Adipose tissue (tissue), 3 donors: ENCODE measurements around the gene GPC3. TPM values are rescaled to one million over a fixed set of nuclear protein-coding genes. Genes with fewer than 3 reads are reported as not detected.

Source experiments
- H3K27ac ChIP-seq: one replicate; pipeline ENCODE4 v1.5.1; 2013; ENCODE audit warnings: low read depth, low read length
- WGBS, 3 donors: extraction: QIAGEN DNeasy Blood & Tissue Kit; methylation state at CpG; one replicate each; pipeline ENCODE4 v1.1.7; 2013; 5-methylcytosine and 5-hydroxymethylcytosine counted together
- polyA plus RNA-seq, 3 donors: library from polyadenylated mRNA; stranded (reverse); fragments of 200-250 nt; gene quantifications; one replicate each; pipeline ENCODE4 v1.2.3, GENCODE V29; 2013
- donor health status: healthy with polysubstance abuse.
- donor health status: Bipolar disorder and iron deficiency.
- donor health status: healthy.

The GPC3 gene
- polyA plus RNA-seq, 3 donors, result 5.0 to 58.6 (median 14.1) TPM

DNA sequence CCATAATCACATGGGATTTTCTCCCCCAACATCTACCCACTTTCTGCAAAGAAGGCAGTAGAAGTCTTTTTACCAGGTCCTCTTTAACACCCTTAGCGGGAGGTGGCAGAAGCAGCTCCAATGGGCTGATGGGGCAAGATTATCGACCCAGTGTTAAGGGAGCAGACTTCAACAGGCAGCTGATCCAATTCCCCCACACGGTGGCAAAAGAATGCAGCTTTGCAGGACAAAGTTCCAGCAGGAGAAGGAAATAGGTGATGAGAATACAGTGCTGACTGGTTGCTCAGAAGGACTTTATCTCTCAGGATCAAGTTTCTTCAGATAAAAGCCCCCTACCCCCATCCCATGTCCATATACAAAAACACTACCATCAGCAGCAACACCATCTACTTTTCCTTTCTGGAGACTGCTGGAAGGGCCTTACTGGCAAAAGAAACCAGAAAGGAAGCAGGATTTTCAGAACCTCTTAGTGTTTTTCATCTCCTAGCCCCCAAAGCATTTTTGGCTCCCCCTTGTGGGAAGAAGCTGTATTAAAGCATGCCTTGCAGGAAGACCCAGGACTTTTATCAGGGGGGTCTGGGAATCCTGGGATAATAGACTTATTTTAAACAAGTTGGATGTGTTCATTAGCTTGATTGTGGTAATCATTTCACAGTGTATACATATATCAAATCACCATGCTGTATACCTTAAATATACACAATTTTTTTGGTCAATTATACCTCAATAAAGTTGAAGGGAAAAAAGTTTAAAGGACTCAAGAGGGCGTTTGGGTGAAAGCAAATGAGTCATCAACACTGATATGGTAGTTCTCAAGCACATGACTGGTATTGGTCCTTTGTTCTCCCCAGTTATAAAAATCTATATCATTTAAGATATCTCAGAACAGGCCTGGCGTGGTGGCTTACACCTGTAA, 146.4 kb downstream of the GPC3 start:
- H3K27ac ChIP-seq, result no peak overlapping the region
- WGBS, 3 donors, result 38 to 72% (median 62%) methylated on average over 5 of the region's 5 CpGs

DNA sequence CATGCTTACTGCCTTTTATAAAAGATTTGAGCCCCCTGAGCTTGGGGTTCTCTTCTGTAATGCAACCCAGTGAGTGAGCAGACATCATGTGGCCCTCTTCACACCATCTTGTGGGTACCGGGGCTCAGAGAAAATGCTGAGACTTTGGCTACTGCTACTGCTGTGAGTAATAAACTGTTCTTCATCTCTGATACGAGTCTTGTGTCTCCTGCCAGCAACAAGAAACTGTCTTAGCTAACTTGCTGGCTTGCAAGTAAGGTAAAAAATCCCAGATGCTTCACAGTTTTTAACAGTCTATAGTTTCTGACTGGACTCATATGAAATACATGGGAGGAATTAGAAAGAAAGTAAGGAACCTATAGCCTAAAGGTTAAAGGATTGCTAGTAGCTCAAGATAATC, 148.3 kb downstream of the GPC3 start:
- whole genome bisulfite sequencing, 3 donors, result 42 to 69% (median 43%) methylated on average over 2 of the region's 2 CpGs
- no peak overlapping the region for H3K27ac ChIP-seq

DNA sequence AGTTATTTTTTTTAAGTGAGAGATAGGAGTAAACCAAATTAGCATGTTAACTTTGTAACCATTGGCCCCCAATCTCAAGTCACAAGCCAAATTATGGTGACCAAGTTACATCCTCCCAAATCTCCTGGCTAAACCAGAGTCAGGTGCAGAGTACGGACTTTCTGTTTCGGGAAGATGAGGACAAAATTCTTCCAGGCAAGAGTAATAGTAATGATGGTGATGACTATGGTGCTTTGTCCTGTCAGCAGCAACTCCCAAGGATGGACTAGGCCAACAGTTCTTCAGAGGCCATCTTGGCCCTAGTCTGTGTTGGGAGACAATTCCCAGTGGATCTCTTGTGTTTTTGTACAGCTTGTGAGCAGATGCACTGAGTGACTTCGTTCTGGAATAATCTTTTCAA, 148.8 kb downstream of the GPC3 start:
- H3K27ac ChIP-seq, result no peak overlapping the region
- WGBS, 3 donors, result 63 to 86% (median 72%) methylated on average over 3 of the region's 3 CpGs

DNA sequence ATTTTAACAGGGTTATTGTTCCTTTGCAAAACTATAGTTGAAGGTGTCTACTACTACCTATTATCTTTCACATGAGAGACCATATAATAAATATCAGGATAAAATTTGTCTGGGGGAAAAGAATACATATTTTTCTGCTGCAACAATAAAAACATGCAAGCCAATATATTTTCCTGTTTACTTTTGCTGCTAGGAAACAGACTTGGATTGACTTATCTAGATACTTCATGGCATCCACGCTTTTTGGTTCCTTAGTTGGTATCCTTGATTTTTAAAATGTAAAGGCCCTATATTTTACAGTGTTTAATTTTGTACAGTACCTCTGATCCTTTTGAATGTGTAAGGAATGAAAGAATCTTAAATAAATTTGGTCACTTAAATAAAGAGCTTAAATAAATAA, 150.6 kb downstream of the GPC3 start:
- 32 to 81% (median 60%) methylated on average over 1 of the region's 1 CpG for WGBS, 3 donors
- H3K27ac ChIP-seq, result no peak overlapping the region

DNA sequence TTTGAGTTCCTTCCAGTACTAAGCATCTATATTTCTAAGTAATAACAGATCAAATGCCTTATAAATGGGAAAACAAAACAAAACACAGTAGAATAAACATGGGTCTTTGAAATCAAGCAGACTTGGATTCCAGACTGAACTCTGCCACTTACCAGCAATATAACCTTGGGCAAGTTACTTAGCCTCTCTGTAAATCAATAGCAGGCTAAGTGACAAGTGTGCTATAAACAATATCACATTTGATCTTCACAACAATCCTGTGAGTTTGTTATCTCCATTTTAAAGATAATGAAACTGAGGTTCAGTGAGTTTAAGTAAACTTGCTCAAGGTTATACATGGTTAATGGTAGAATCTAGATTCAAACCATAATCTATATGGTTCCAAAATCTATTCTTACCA, 165.8 kb downstream of the GPC3 start:
- H3K27ac ChIP-seq, result no peak overlapping the region

DNA sequence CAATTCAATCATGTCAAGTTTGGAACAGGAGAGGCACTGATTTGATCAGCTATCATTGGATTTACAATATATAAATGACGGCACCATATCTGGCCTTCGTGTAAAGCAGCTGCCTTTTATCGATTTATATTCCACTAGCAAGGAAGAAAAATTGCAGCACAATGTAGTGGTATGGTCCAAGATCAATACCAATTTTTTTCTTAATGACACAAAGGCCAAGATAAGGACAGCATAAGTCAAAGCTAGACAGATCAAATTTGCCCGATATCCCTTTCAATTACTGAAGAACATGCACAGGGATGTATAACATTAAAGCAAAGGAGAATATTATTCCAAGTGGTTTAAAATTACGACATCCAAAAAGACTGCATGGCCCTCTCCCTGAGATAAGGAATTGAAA, 167.4 kb downstream of the GPC3 start:
- 31 to 96% (median 81%) methylated on average over 5 of the region's 5 CpGs for WGBS, 3 donors
- no peak overlapping the region for H3K27ac ChIP-seq

DNA sequence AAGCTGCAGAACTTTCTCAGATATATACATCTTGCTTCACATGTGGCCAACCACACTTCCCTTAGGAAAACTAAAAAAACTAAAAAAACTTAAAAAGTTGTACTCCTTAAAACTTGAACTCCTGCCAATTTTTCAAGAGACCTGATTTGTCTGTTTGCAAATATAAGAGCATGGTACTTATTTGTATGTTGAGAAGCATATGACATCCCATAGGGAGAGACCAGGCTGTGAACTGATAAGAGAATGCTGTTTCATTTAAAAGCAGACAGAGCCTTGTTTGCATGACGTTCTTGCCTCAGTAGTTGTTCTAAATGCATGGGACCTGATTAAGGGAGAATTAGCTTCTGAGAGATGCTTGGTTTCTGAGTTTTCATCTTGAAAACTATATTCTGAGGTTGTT, 169.9 kb downstream of the GPC3 start:
- no peak overlapping the region for H3K27ac ChIP-seq
- 59 to 89% (median 63%) methylated on average over 1 of the region's 1 CpG for WGBS, 3 donors

DNA sequence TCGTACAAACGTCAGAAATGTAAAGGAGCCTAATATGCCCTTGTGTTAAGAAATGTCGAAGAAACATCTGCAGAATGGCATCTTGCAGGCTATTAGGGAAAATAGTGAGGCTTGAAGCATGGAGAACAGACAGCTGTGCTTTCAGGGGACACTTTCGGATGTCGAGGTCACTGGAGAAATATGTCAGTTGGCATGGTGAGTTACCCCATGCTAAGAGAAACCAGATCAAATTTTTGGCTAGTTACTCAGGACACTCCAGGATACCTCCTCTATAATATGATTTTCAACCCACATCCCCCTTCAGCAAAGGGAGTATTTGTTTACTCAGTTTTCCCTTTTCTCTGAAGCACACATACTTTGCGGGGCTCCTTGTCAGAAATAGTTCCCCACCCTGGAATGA, 171.4 kb downstream of the GPC3 start:
- 62 to 78% (median 72%) methylated on average over 6 of the region's 6 CpGs for WGBS, 3 donors
- H3K27ac ChIP-seq, result no peak overlapping the region

DNA sequence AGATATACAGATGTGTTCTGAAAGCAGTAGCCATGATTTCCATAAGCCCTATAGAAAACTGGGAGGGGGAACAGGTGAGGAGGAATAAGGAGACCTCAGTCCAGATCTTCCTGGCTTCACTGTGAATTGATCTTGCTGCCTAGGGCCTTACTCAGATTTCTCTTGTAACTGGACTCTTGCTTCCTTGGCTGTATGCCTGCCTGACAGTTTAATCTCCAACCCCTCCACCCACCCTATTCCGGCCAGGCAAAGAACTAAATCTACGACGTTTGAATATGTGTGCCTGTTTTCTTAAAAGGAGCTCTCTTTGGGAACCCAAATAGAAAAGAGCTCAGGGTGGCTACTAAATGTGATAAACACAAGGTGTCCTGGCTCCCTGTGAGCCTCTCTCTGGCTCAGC, 173.0 kb downstream of the GPC3 start:
- H3K27ac ChIP-seq, result no peak overlapping the region

DNA sequence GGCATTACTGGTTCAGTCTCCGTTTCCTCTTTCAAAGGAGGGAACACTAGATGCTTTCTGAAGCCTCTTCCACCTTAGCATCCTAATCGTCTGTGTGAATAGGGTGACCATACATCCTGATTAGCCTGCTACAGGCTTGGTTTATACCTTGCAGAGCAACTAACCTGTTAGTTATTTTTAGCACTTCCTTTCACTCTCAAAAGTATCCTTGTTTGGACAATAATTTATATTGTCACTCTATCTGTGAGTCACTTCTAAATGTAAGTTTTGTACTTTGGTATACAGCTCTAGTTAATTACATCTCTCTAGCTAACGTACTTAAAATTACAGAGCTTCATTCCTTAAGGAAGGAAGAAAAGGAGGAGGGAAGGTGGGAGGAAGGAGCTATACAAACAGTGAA, 174.5 kb downstream of the GPC3 start:
- H3K27ac ChIP-seq, result no peak overlapping the region
- WGBS, 3 donors, result 70 to 95% (median 87%) methylated on average over 3 of the region's 3 CpGs

More for the DNA sequence above, 173.0 kb downstream of the GPC3 start:
- 48 to 54% (median 53%) methylated on average over 3 of the region's 3 CpGs for WGBS, 3 donors

DNA sequence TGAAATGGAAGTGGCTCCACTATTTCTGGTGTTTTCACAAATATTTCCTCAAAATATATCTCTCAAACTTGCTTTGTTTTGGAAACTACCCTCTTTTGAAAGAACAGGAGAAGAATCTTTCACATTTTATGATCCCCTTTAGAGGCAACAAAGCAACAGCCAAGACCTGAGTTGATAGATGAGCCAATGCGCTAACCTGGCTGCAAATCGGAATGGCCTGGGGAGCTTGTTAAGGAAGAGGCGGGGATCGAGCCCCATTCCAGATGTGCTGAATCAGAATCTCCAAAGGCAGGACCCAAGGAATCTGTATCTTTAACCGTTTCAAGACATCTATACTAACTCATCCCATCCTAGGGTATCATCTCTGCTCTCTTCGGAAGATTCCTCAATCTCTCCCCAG, 181.3 kb downstream of the GPC3 start:
- 74 to 94% (median 94%) methylated on average over 6 of the region's 6 CpGs for WGBS, 3 donors
- H3K27ac ChIP-seq, result no peak overlapping the region

DNA sequence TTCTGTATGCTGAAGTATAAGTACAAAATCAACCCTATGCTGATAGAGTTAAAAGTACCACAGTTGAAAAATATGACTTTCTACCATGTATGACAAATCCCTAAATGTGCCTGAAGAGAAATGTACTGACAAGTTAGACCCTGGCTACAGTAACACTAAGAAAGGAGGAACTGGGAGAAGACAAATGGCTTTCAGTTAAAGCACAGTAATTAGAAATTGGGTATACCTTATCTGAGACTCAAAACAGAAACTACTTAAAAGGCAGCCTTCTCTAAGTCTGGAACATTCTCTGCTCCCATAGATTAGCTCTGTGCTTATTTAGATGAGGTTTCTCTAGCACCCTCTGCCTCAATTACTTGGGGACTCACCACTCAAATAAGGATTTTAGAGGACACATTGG, 189.1 kb downstream of the GPC3 start:
- H3K27ac ChIP-seq, result no peak overlapping the region

DNA sequence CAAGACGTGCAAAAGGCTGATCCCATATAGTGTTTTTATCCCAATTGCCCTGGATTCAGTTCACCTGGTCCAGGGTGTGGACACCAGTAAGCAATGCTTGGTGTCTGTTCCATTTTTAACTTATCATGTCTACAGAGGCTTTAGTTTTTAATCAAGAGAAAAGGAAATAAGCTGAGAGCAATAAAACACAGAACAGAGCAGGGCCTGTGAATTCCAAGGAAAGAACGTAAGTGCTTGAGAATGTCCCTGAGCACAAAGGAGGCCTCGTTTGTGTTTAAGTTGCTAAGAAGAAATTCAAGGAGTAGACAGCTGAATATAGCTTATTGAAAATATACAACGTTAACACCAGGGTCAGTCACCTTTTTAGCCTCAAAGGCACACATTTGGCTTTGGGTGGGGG, 191.3 kb downstream of the GPC3 start:
- WGBS, 3 donors, result 45 to 77% (median 72%) methylated on average over 4 of the region's 4 CpGs
- no peak overlapping the region for H3K27ac ChIP-seq

DNA sequence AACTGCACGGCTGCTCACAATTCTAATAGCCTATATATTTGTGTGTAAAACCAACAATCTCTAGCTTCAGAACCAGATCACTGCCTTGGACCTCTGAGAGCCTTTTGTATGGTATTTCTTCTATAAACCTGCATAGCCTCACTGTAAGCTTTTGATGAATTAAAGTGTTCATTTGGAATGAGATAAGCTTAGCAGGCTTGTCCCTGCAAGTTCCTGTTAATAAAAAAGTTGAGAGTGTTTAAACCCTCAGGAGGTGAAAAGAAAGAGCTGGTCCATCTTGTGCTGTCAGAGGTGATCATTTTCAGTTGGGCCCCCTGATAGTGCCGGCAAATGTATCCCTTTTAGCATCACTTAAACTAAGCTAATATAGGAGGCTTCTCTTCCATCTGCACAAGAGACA, 191.8 kb downstream of the GPC3 start:
- 71 to 94% (median 79%) methylated on average over 2 of the region's 2 CpGs for WGBS, 3 donors
- H3K27ac ChIP-seq, result no peak overlapping the region

DNA sequence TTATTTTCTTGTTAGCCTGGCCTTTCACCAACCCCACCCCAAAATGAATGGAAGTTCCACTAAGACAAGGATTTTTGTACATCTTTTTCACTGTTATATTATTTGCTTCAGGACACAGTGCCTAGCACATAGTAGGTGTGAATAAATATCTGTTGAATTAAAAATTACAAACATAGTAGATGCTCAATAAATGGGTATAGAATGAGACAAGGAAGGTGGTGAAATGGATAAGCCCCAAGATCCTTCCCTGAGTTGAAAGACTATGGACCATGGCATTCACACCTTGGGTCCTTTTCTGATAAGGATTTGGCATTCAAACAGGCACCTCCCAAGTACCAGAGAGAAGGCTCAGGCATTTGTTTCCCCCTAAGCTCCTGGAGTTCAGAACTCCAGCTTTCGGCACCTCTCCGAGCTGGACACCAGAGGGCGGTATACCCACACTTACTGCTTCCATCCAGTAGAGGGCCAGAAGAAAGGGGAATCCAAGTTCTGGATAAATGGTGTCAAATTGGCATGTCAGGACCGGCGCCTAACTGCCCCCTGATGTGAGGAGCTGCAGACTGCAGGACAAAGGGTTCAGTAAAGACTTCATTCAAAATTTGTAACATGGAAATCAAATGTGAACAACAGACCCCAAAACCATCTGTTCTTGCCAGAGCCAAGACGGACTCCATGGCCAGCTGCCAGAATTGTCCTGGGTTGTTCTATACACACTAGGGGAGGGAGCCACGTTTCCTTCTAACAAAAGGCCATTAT, 193.0 kb downstream of the GPC3 start:
- no peak overlapping the region for H3K27ac ChIP-seq
- WGBS, 3 donors, result 0 to 12% (median 4%) methylated on average over 7 of the region's 7 CpGs

DNA sequence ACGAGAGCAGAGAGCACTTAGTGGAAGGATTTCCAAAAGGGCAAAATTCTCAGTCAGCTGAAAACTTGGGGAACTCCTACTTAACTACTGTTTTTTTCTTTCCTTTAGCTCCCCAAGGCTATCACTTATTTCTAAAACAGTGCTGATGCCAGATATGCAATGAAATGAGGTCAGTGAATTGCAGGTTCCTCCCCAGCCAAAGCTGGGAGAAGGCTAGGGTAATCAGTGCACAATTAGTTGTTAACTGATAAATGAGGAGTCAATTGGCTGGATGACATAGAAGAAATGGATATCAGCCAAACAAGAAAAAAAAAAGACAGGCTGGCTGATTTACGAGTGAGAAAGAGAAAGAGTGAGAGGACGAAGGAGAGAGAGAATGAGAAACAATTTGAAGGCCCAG, 195.6 kb downstream of the GPC3 start:
- WGBS, 3 donors, result 47 to 70% (median 55%) methylated on average over 3 of the region's 3 CpGs
- no peak overlapping the region for H3K27ac ChIP-seq

DNA sequence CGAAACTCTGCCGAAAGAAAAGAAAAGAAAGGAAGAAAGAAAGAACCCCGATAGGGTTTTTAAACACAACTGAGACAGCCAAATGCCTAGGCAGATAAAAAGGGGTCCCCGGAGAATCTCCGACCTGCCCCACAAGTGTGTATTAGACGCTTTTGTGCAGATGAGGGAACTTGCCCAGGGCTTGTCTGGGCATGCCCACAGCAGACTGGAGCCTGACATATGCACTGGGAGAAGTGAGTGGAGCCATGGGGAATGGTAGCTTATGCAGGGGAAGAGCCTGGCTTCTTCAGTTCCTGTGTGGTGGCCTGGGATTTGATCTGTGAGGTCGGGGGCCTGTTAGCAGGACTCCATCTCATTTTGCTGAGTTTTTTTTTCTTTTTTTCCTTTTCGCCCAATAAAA, 199.0 kb downstream of the GPC3 start:
- no peak overlapping the region for H3K27ac ChIP-seq
- 83 to 94% (median 93%) methylated on average over 8 of the region's 8 CpGs for WGBS, 3 donors

DNA sequence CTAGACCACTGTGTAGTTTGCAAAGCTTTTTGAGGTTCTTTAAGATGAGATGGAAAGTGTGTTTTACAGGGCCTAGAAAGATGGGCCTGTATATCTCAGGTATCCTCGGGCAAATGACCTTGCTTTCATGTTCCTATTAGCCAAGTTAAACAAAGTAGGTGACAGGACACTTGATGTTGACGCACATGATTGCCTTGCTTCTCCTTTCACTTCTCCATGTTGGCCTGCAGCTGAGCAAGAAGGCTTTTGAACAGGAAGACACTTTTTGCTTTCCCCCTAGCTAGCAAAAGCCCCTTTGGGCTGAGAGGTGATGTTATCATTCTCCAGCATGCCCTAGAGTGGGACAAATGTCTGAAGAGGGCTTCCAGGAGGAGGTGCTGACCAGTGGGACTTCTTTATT, 202.1 kb downstream of the GPC3 start:
- 41 to 72% (median 70%) methylated on average over 2 of the region's 2 CpGs for WGBS, 3 donors
- H3K27ac ChIP-seq, result no peak overlapping the region

DNA sequence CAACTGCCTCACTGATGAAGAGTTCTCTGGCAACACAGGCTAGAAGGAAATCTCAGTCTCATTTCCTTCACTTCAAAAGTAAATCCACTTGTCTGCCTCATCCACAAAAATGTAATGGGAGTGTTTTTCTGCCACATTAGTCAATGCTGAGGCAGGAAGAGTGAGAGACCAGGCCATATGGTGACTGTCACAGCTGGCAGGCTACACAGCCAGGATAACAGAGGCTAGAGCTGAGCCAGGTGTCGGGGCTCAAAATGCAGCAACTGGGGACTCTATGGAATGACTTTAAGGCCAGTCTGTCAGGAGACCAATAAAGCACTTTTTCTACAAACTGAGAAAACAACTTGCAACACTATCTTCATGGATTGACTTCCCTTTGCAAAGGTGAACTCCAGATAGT, 204.2 kb downstream of the GPC3 start:
- no peak overlapping the region for H3K27ac ChIP-seq
- WGBS, 3 donors, result 78 to 92% (median 82%) methylated on average over 1 of the region's 1 CpG

DNA sequence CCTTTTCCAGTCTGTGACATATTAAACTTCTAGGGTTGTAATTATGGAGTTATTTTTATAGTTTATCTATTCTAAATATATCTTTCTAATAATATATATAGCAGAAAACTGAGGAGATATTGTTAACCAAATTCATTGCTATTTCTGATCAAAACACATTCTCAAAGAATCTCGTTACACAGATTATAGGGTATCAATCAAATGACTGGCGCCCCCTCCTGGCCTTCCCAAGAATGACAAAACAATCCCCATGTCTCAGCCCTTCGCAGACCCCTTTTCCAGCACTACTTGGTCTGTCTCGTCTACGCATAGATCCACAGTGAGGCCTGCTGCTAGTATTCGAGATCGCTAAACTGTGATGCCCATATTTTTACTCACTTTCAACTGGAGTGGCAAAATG, 209.3 kb downstream of the GPC3 start:
- 59 to 69% (median 63%) methylated on average over 7 of the region's 7 CpGs for WGBS, 3 donors
- no peak overlapping the region for H3K27ac ChIP-seq
